Stimulated activated memory B cell treated with anti-CD40 and anti-IgM and Interleukin-4, amounts not matched to agents 10 μg/mL and 1 μg/mL and 100 μg/mL, for 72 hours (primary cell): ENCODE measurements around the gene ENPP4.

Source experiments
- ATAC-seq: fragments of 150-1000 bp; cut with Tn5 transposase; 2 replicates; pipeline ENCODE4 v1.10.0; 2021
- H3K27ac Mint-ChIP-seq: one replicate; pipeline ENCODE4 v1.8.0; 2022; ENCODE audit warnings: mild to moderate bottlenecking, mixed read lengths
- H3K27me3 Mint-ChIP-seq: one replicate; pipeline ENCODE4 v1.8.0; 2022; ENCODE audit warnings: mixed read lengths
- H3K36me3 Mint-ChIP-seq: one replicate; pipeline ENCODE4 v1.8.0; 2022; ENCODE audit warnings: mixed read lengths
- H3K4me1 Mint-ChIP-seq: one replicate; pipeline ENCODE4 v1.8.0; 2022; ENCODE audit warnings: mixed read lengths
- H3K4me3 Mint-ChIP-seq: one replicate; pipeline ENCODE4 v1.8.0; 2022; ENCODE audit warnings: mild to moderate bottlenecking, moderate library complexity, mixed read lengths
- H3K9me3 Mint-ChIP-seq: one replicate; pipeline ENCODE4 v1.8.0; 2022; ENCODE audit warnings: mixed read lengths

The ENPP4 gene

GRCh38 chr6:46160102-46160501, 30.3 kb downstream of the ENPP4 start:
- Mint-ChIP-seq H3K27me3 (no peaks in the 10 kb centered on the region), H3K27ac (no peak overlapping the region), H3K9me3 (no peaks in the 10 kb centered on the region), H3K4me3 (no peak overlapping the region), H3K4me1 (no peaks in the 10 kb centered on the region), H3K36me3 (no peaks in the 10 kb centered on the region)
- ATAC-seq, result no peak

- Mint-ChIP-seq H3K9me3 (no peaks in the 10 kb centered on the region), H3K27me3 (peaks cover 14% of the 10 kb centered on the region), H3K27ac (peak within 1 kb of the TSS; percentile 63), H3K4me3 (peak within 1 kb of the TSS; percentile 90), H3K4me1 (peaks cover 10% of the 10 kb centered on the region), H3K36me3 (no peaks in the 10 kb centered on the region)
- ATAC-seq, result peak; percentile 99
Observed at GRCh38 chr6:46170357-46171289, 40.8 kb downstream of the ENPP4 start, which contains the start of gene ENPP5. Gene ENPP5, minus strand, starts transcription at chr6:46170980. Its CDS starts 2,718 bp downstream, at chr6:46168262.

GRCh38 chr6:46172176-46172575, 42.4 kb downstream of the ENPP4 start:
- no peak overlapping the region for H3K27ac Mint-ChIP-seq
- no peaks in the 10 kb centered on the region for H3K36me3 Mint-ChIP-seq
- H3K27me3 Mint-ChIP-seq, result peaks cover 14% of the 10 kb centered on the region
- ATAC-seq, result no peak
- peaks cover 15% of the 10 kb centered on the region for H3K4me1 Mint-ChIP-seq
- H3K4me3 Mint-ChIP-seq, result no peak overlapping the region
- H3K9me3 Mint-ChIP-seq, result no peaks in the 10 kb centered on the region

- ATAC-seq, result no peak
Observed at GRCh38 chr6:46174904-46175303, 45.1 kb downstream of the ENPP4 start.

GRCh38 chr6:46175446-46175845, 45.7 kb downstream of the ENPP4 start:
- Mint-ChIP-seq H3K4me3 (no peak overlapping the region), H3K27ac (no peak overlapping the region), H3K9me3 (no peaks in the 10 kb centered on the region), H3K4me1 (peaks cover 8% of the 10 kb centered on the region), H3K36me3 (no peaks in the 10 kb centered on the region), H3K27me3 (peaks cover 3% of the 10 kb centered on the region)
- ATAC-seq, result peak; percentile 32

More at GRCh38 chr6:46174904-46175303, 45.1 kb downstream of the ENPP4 start:
- H3K4me1 Mint-ChIP-seq, result peaks cover 13% of the 10 kb centered on the region
- no peak overlapping the region for H3K27ac Mint-ChIP-seq
- no peaks in the 10 kb centered on the region for H3K36me3 Mint-ChIP-seq
- H3K27me3 Mint-ChIP-seq, result peaks cover 8% of the 10 kb centered on the region
- no peaks in the 10 kb centered on the region for H3K9me3 Mint-ChIP-seq
- H3K4me3 Mint-ChIP-seq, result no peak overlapping the region

GRCh38 chr6:46175976-46176375, 46.2 kb downstream of the ENPP4 start:
- H3K9me3 Mint-ChIP-seq, result no peaks in the 10 kb centered on the region
- H3K36me3 Mint-ChIP-seq, result no peaks in the 10 kb centered on the region
- no peak overlapping the region for H3K4me3 Mint-ChIP-seq
- no peaks in the 10 kb centered on the region for H3K27me3 Mint-ChIP-seq
- no peak overlapping the region for H3K27ac Mint-ChIP-seq
- peaks cover 5% of the 10 kb centered on the region for H3K4me1 Mint-ChIP-seq
- peak; percentile 22 for ATAC-seq

GRCh38 chr6:46184114-46184513, 54.3 kb downstream of the ENPP4 start:
- Mint-ChIP-seq H3K27ac (no peak overlapping the region), H3K27me3 (peaks cover 27% of the 10 kb centered on the region), H3K4me1 (no peaks in the 10 kb centered on the region), H3K36me3 (no peaks in the 10 kb centered on the region), H3K9me3 (peaks cover 3% of the 10 kb centered on the region), H3K4me3 (no peak overlapping the region)
- no peak for ATAC-seq

GRCh38 chr6:46186583-46186982, 56.8 kb downstream of the ENPP4 start:
- H3K27ac Mint-ChIP-seq, result no peak overlapping the region
- no peak for ATAC-seq
- no peak overlapping the region for H3K4me3 Mint-ChIP-seq

GRCh38 chr6:46189726-46190125, 59.9 kb downstream of the ENPP4 start:
- Mint-ChIP-seq H3K36me3 (no peaks in the 10 kb centered on the region), H3K27ac (no peak overlapping the region), H3K9me3 (no peaks in the 10 kb centered on the region), H3K27me3 (peaks cover 13% of the 10 kb centered on the region), H3K4me1 (no peaks in the 10 kb centered on the region), H3K4me3 (no peak overlapping the region)
- ATAC-seq, result no peak

More at GRCh38 chr6:46186583-46186982, 56.8 kb downstream of the ENPP4 start:
- H3K9me3 Mint-ChIP-seq, result peaks cover 3% of the 10 kb centered on the region
- H3K27me3 Mint-ChIP-seq, result peaks cover 27% of the 10 kb centered on the region
- H3K36me3 Mint-ChIP-seq, result no peaks in the 10 kb centered on the region
- no peaks in the 10 kb centered on the region for H3K4me1 Mint-ChIP-seq

GRCh38 chr6:46190889-46191288, 61.1 kb downstream of the ENPP4 start:
- H3K9me3 Mint-ChIP-seq, result no peaks in the 10 kb centered on the region
- no peak overlapping the region for H3K27ac Mint-ChIP-seq
- H3K4me1 Mint-ChIP-seq, result no peaks in the 10 kb centered on the region
- H3K36me3 Mint-ChIP-seq, result no peaks in the 10 kb centered on the region
- peaks cover 10% of the 10 kb centered on the region for H3K27me3 Mint-ChIP-seq
- ATAC-seq, result no peak
- no peak overlapping the region for H3K4me3 Mint-ChIP-seq

- Mint-ChIP-seq H3K9me3 (no peaks in the 10 kb centered on the region), H3K27me3 (peaks cover 8% of the 10 kb centered on the region)
- ATAC-seq, result no peak
Observed at GRCh38 chr6:46191961-46192360, 62.2 kb downstream of the ENPP4 start.

More at GRCh38 chr6:46191961-46192360, 62.2 kb downstream of the ENPP4 start:
- Mint-ChIP-seq H3K36me3 (no peaks in the 10 kb centered on the region), H3K4me3 (no peak overlapping the region), H3K27ac (no peak overlapping the region), H3K4me1 (no peaks in the 10 kb centered on the region)
